C4-2B (cell line): ENCODE data around the gene SETBP1.

Experiments used
- H3K27ac ChIP-seq: fragments of 450-650 bp; 2 replicates; pipeline ENCODE4 v1.5.1; 2017
- ZFX ChIP-seq: fragments of 450-650 bp; IDR thresholded peaks from 2 replicates; pipeline ENCODE4 v1.6.1; 2017
- TF ChIP-seq, protein P1 (sequence below): fragments of 450-650 bp; conservative IDR thresholded peaks from 2 replicates; pipeline ENCODE4 v1.5.1; 2017; ENCODE audit warnings: mild to moderate bottlenecking

Gene SETBP1

DNA sequence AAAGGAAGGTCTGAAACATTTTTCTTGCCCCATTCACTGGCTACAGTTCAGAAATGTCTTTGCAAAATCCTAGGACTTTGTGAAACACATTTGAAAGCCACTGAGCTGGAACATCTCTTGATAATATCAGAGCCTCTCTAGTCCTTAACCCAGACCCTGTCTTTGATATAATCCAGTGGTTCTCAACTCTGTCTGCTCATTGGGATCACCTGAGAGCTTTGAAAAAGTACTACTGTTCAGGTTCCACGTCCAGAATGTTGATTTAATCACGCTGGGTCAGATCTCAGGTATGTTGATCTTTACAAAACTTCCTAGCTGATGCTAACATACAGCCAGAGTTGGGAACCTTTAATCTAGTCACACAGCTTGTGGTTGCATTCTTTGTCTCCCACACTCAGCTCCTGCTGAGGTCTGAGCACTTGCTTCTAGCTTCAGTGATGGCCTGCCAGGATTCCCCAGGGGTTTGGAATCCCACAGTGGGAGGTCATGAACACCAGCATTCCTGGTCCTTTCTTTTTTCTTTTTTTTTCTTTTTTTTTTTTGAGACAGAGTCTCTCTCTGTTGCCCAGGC, 262.7 kb downstream of the SETBP1 start:
- H3K27ac ChIP-seq, result no peak overlapping the region
- TF ChIP-seq, protein P1, sequence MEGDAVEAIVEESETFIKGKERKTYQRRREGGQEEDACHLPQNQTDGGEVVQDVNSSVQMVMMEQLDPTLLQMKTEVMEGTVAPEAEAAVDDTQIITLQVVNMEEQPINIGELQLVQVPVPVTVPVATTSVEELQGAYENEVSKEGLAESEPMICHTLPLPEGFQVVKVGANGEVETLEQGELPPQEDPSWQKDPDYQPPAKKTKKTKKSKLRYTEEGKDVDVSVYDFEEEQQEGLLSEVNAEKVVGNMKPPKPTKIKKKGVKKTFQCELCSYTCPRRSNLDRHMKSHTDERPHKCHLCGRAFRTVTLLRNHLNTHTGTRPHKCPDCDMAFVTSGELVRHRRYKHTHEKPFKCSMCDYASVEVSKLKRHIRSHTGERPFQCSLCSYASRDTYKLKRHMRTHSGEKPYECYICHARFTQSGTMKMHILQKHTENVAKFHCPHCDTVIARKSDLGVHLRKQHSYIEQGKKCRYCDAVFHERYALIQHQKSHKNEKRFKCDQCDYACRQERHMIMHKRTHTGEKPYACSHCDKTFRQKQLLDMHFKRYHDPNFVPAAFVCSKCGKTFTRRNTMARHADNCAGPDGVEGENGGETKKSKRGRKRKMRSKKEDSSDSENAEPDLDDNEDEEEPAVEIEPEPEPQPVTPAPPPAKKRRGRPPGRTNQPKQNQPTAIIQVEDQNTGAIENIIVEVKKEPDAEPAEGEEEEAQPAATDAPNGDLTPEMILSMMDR, result no peak
- no peak for TF ChIP-seq ZFX

DNA sequence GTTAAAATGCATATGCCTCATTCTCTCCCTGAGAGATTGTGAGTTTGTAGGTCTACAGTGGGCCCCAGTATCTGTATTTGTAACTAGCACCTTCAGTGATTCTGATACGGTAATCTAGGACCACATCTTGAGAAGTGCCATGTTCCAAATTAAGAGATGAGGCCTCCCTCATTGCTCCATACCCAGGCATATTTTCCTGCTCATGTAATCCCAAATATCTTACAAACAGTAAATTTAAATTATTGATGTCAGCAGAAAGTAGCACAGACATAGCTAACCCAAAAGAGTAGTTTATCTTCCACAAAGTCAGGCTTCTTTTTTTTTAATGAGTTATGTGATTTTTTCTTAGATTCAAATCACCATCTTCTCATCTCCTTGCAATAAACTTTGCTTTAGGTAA, 263.8 kb downstream of the SETBP1 start:
- no peak for TF ChIP-seq ZFX
- TF ChIP-seq, protein P1, result no peak
- H3K27ac ChIP-seq, result no peak overlapping the region

DNA sequence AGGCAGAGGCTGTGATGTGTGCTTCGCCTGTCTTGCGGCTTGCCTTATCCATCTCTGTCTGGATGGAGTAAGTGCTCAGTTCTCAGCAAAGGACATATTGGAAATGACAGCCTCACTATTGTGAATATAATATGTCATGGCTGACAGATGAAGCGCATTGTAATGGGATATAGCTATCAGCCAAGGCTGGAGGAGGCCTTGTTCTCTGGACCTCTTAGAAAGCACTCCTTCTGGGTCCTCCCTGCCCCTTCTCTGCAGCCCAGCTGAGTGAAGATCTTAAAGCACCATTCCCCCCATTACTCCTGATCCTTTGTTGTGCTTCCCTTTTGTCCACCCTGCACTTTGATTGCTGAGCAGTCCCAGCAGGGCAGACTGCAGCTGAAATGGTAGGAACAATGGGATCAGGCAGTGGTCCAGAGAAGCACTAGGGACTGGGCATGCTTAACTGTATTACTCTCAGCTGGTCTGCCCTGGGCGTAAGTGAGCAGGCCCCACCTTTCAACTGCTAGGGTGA, 265.3 kb downstream of the SETBP1 start:
- H3K27ac ChIP-seq, result no peak overlapping the region
- TF ChIP-seq, protein P1, result no peak
- no peak for TF ChIP-seq ZFX

DNA sequence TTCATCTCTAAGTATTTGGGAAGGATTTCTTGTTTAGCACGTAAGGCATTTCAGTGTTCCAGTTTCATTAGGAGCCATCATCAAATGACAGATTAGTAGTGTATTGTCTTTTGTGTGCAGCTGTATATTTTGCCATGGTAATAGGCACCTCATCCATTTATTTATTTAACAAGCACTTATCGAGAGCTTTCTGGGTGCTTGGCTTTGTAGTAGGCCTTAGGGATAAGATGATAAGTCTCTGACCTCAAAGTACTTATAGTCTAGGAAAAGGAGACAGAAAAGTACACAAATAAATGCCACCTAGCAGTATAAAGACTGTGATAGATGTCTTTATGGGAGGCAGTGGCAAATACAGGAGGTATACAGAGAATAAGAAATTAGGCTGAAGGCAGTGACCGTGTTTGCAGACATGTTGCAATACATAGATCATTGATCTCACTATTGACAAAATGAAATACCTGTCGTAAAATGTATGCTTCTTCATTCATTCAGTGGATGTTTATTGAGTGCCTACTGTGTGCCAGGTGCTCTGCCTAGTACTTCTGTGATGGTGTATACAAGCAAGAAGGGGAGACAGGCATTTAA, 265.9 kb downstream of the SETBP1 start:
- H3K27ac ChIP-seq, result no peak overlapping the region
- TF ChIP-seq, protein P1, result no peak
- no peak for TF ChIP-seq ZFX

DNA sequence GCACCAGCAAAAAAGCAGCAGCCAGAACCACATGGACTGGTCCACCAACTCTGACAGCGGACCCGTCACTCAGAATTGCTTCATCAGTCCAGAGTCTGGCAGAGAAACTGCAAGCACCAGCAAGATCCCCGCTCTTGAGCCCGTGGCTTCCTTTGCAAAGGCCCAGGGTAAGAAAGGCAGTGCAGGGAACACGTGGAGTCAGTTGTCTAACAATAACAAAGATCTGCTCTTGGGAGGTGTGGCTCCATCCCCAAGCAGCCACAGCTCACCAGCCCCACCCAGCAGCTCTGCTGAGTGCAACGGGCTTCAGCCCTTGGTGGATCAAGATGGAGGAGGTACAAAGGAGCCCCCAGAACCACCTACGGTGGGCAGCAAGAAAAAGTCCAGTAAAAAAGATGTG, 269.3 kb downstream of the SETBP1 start:
- no peak overlapping the region for H3K27ac ChIP-seq
- TF ChIP-seq, protein P1, result no peak
- TF ChIP-seq ZFX, result no peak

DNA sequence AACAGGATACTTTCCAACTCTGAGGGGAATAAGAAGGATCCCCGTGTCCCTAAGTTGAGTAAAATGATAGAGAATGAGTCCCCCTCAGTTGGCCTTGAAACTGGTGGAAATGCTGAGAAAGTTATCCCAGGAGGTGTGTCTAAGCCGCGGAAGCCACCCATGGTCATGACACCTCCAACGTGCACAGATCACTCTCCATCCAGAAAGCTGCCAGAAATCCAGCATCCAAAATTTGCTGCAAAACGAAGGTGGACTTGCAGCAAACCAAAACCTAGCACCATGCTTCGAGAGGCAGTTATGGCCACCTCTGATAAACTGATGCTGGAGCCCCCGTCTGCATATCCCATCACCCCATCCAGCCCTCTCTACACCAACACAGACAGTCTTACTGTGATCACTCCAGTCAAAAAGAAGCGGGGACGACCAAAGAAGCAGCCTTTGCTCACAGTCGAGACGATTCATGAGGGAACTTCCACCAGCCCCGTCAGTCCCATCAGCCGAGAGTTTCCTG, 270.1 kb downstream of the SETBP1 start:
- H3K27ac ChIP-seq, result no peak overlapping the region
- TF ChIP-seq ZFX, result no peak
- TF ChIP-seq, protein P1, result no peak

DNA sequence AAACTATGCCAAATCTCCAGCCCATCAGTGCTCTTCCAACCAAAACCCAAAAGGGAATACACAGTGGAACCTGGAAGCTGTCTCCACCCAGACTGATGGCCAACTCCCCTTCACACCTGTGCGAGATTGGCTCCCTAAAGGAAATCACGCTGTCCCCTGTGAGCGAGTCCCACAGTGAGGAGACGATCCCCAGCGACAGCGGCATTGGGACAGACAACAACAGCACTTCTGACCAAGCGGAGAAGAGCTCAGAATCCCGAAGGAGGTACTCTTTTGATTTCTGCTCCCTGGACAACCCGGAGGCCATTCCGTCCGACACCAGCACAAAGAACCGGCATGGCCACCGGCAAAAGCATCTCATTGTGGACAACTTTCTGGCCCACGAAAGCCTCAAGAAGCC, 271.1 kb downstream of the SETBP1 start:
- H3K27ac ChIP-seq, result no peak overlapping the region
- TF ChIP-seq, protein P1, result no peak
- no peak for TF ChIP-seq ZFX
